SK-N-SH (cell line): Measurements from ENCODE around the gene GP1BA. TPM values are rescaled to one million over a fixed set of nuclear protein-coding genes. Genes with fewer than 3 reads are reported as not detected.

Source experiments
- CTCF ChIA-PET: fragments of 300-600, 350-600 bp; formaldehyde crosslinking; extraction: SDS; loops from one replicate; lab custom pipeline; 2021; lab: Yijun Ruan, JAX
- POLR2A ChIA-PET: fragments of 350-600 bp; sonication (Branson Sonifier 250); formaldehyde crosslinking; extraction: SDS; loops from one replicate; lab custom pipeline; 2020; ENCODE audit warnings: antibody characterized with exemption, inconsistent platforms; lab: Yijun Ruan, JAX
- DNase-seq: peaks from one replicate; pipeline ENCODE4 v3.0.0; 2012
- H2AFZ ChIP-seq: fragments of 200-600 bp; sonication (generic); 2 replicates; pipeline ENCODE4 v1.8.1; 2016; ENCODE audit warnings: antibody characterized with exemption, mild to moderate bottlenecking, low read depth
- H3F3A ChIP-seq: fragments of 200-600 bp; sonication (generic); replicated peaks from 2 replicates; pipeline ENCODE3; 2016; ENCODE audit warnings: antibody characterized with exemption, mild to moderate bottlenecking; ENCODE audit not compliant: insufficient read depth
- H3K27ac ChIP-seq, 2 experiments: fragments of 200-500 bp in 1 of 2; fragments of 200-600 bp in 1 of 2; sonication (Bioruptor generic) in 1 of 2; sonication (generic), shearing (Covaris generic) in 1 of 2; 2 replicates each; pipeline versions ENCODE4 v1.5.1 to v1.6.1; 2014 to 2016; ENCODE audit warnings: low read depth in 2 of 2, inconsistent platforms in 1 of 2, low read length in 1 of 2, mild to moderate bottlenecking in 1 of 2, mixed read lengths in 1 of 2
- H3K27me3 ChIP-seq: fragments of 200-600 bp; sonication (generic), shearing (Covaris generic); 2 replicates; pipeline ENCODE4 v1.6.1; 2016; ENCODE audit warnings: mixed run types; ENCODE audit not compliant: insufficient read depth
- H3K36me3 ChIP-seq, 2 experiments: fragments of 200-500 bp in 1 of 2; fragments of 200-600 bp in 1 of 2; sonication (Bioruptor generic) in 1 of 2; sonication (generic) in 1 of 2; replicated peaks in 1 of 2; 2 replicates each; pipeline versions ENCODE3 to v1.5.1; 2014 to 2016; ENCODE audit warnings: low read length in 1 of 2, mild to moderate bottlenecking in 1 of 2; ENCODE audit not compliant: insufficient read depth in 2 of 2, control insufficient read depth in 1 of 2
- H3K4me1 ChIP-seq, 2 experiments: fragments of 200-500 bp in 1 of 2; fragments of 200-600 bp in 1 of 2; sonication (Bioruptor generic) in 1 of 2; sonication (generic), shearing (Covaris generic) in 1 of 2; 2 replicates each; pipeline versions ENCODE4 v1.5.1 to v1.6.1; 2014 to 2016; ENCODE audit warnings: low read depth in 1 of 2, low read length in 1 of 2, mixed run types in 1 of 2; ENCODE audit not compliant: insufficient read depth in 2 of 2, control insufficient read depth in 1 of 2
- H3K4me2 ChIP-seq: fragments of 200-600 bp; sonication (generic), shearing (Covaris generic); 2 replicates; pipeline ENCODE4 v1.6.1; 2017; ENCODE audit warnings: mixed run types
- H3K4me3 ChIP-seq, 2 experiments: fragments of 200-500 bp in 1 of 2; fragments of 200-600 bp in 1 of 2; sonication (Bioruptor generic) in 1 of 2; sonication (generic), shearing (Covaris generic) in 1 of 2; 2 replicates each; pipeline versions ENCODE4 v1.5.1 to v1.8.1; 2014 to 2016; ENCODE audit warnings: low read depth in 2 of 2, inconsistent platforms in 1 of 2, low read length in 1 of 2, mild to moderate bottlenecking in 1 of 2, mixed read lengths in 1 of 2, moderate library complexity in 1 of 2
- H3K79me2 ChIP-seq: fragments of 200-600 bp; sonication (generic); 2 replicates; pipeline ENCODE4 v1.8.1; 2017; ENCODE audit warnings: mild to moderate bottlenecking; ENCODE audit not compliant: insufficient read depth
- H3K9ac ChIP-seq: fragments of 200-600 bp; sonication (generic); 2 replicates; pipeline ENCODE4 v1.6.1; 2017; ENCODE audit warnings: mixed run types
- H3K9me2 ChIP-seq: fragments of 200-600 bp; sonication (generic); 2 replicates; pipeline ENCODE4 v1.6.1; 2017; ENCODE audit warnings: mixed run types
- H3K9me3 ChIP-seq: fragments of 200-600 bp; sonication (generic); 2 replicates; pipeline ENCODE4 v1.6.1; 2017; ENCODE audit warnings: mixed run types, mild to moderate bottlenecking, moderate library complexity
- H4K20me1 ChIP-seq: fragments of 200-600 bp; sonication (generic); 2 replicates; pipeline ENCODE4 v1.6.1; 2017; ENCODE audit warnings: mild to moderate bottlenecking, mixed run types; ENCODE audit not compliant: insufficient read depth
- CHD2 ChIP-seq: fragments of 150-350 bp; IDR thresholded peaks from 2 replicates; pipeline ENCODE4 v1.6.1; 2018; ENCODE audit warnings: low read length; ENCODE audit not compliant: partially characterized antibody
- FOXM1 ChIP-seq: IDR thresholded peaks from 2 replicates; pipeline ENCODE4 v1.4.0; 2012; ENCODE audit warnings: low read depth, mild to moderate bottlenecking
- GATA2 ChIP-seq: sonication (generic); formaldehyde crosslinking; IDR thresholded peaks from 2 replicates; pipeline ENCODE4 v1.5.0; 2020; ENCODE audit warnings: mild to moderate bottlenecking, missing genetic modification reagents
- PBX3 ChIP-seq: IDR thresholded peaks from 2 replicates; pipeline ENCODE4; 2012
- REST ChIP-seq: IDR thresholded peaks from 2 replicates; pipeline ENCODE4 v1.6.1; 2012; ENCODE audit warnings: mild to moderate bottlenecking, low read depth, low read length, moderate library complexity
- RXRA ChIP-seq: IDR thresholded peaks from 2 replicates; pipeline ENCODE4 v1.4.0; 2012; ENCODE audit warnings: low read depth, mild to moderate bottlenecking, borderline replicate concordance
- SIN3A ChIP-seq: IDR thresholded peaks from 2 replicates; pipeline ENCODE4 v1.6.1; 2012; ENCODE audit warnings: low read depth, mild to moderate bottlenecking, low read length, moderate library complexity, borderline replicate concordance
- TAF1 ChIP-seq: IDR thresholded peaks from 2 replicates; pipeline ENCODE4 v1.6.1; 2012; ENCODE audit warnings: low read depth, mild to moderate bottlenecking, low read length, moderate library complexity, borderline replicate concordance
- TEAD4 ChIP-seq: IDR thresholded peaks from 2 replicates; pipeline ENCODE4 v1.4.0; 2012; ENCODE audit warnings: mild to moderate bottlenecking, borderline replicate concordance; ENCODE audit not compliant: insufficient read depth
- ZBTB33 ChIP-seq: IDR thresholded peaks from 2 replicates; pipeline ENCODE4 v1.4.0; 2012; ENCODE audit warnings: low read depth, borderline replicate concordance
- WGBS: methylation state at CpG from one replicate; pipeline ENCODE4 v1.1.6; 2017; ENCODE audit warnings: low lambda C conversion rate; 5-methylcytosine and 5-hydroxymethylcytosine counted together
- polyA plus RNA-seq, 3 experiments: library from polyadenylated mRNA; depleted of rRNA; stranded (reverse); fragments of >200 nt; gene quantifications; 2 replicates each; pipeline ENCODE4 v1.2.3, GENCODE V29; 2012
- TF ChIP-seq, protein P1 (sequence below): fragments of 200-600 bp; sonication (generic); IDR thresholded peaks from 2 replicates; pipeline ENCODE4 v1.6.1; 2017; ENCODE audit warnings: antibody characterized with exemption, mild to moderate bottlenecking, moderate library complexity

The GP1BA gene
- polyA plus RNA-seq, 1 of the 3 experiments (the other 2 are of a cell fraction), result not detected

DNA sequence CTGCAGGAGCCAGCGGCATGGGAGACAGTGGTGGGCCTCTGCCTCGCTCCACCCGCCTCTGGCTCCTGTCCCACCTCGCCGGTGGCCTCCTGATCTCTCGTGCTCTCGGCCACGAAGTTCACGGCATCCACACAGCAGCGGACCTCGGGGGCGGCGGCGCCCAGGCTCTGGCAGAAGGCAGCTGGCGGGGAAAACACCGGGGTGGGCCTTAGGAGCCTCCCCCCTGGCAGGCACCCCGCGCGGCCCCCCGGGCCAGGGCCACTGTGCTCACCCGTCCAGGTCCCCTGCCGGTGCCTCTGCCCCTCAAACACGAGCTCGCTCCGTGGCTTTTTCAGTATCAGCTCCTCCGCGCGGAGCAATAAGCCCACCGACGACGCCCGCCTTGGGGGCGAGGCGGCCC is 33.1 kb upstream of the GP1BA start (continued):
- TF ChIP-seq TEAD4 (no peak), SIN3A (no peak)
- TF ChIP-seq, all 33 proteins: peak for 0

- Histone ChIP-seq H3K4me1 (peaks cover 0 to 10% of the 10 kb centered on the region in 2 experiments; a peak in 1 of 4 replicates), H3K4me2 (no peak within 1 kb of the TSS), H3K27me3 (no peaks in the 10 kb centered on the region), H3F3A (no peaks in the 10 kb centered on the region), H3K9me2 (no peaks in the 10 kb centered on the region), H3K9ac (no peak within 1 kb of the TSS), H2AFZ (no peak within 1 kb of the TSS), H3K4me3 (no peak within 1 kb of the TSS), H3K36me3 (peaks cover 0 to 32% of the 10 kb centered on the region in 2 experiments), H3K79me2 (no peaks in the 10 kb centered on the region), H4K20me1 (no peaks in the 10 kb centered on the region), H3K27ac (no peak within 1 kb of the TSS), H3K9me3 (no peaks in the 10 kb centered on the region)
- TF ChIP-seq, protein P1, sequence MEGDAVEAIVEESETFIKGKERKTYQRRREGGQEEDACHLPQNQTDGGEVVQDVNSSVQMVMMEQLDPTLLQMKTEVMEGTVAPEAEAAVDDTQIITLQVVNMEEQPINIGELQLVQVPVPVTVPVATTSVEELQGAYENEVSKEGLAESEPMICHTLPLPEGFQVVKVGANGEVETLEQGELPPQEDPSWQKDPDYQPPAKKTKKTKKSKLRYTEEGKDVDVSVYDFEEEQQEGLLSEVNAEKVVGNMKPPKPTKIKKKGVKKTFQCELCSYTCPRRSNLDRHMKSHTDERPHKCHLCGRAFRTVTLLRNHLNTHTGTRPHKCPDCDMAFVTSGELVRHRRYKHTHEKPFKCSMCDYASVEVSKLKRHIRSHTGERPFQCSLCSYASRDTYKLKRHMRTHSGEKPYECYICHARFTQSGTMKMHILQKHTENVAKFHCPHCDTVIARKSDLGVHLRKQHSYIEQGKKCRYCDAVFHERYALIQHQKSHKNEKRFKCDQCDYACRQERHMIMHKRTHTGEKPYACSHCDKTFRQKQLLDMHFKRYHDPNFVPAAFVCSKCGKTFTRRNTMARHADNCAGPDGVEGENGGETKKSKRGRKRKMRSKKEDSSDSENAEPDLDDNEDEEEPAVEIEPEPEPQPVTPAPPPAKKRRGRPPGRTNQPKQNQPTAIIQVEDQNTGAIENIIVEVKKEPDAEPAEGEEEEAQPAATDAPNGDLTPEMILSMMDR, result no peak
- POLR2A ChIA-PET, result no interaction called here
- CTCF ChIA-PET, result interaction anchor here (1.0 to 6.5 kb wide), 6 partner anchors 10 to 111 kb away, joined by 3 to 47 read pairs (median 10); partner anchors contain the start of genes GLTPD2, RNF167, SLC25A11 and VMO1
- WGBS, result 98% methylated on average over 56 of the region's 60 CpGs
- DNase-seq, result no peak
These were observed 32.5 kb upstream of the GP1BA start, which contains the start of gene C17orf107 for GRCh38 chr17:4899341-4900230. C17orf107 (plus strand) TSS chr17:4899536; CDS start chr17:4899763, 227 bp downstream.

DNA sequence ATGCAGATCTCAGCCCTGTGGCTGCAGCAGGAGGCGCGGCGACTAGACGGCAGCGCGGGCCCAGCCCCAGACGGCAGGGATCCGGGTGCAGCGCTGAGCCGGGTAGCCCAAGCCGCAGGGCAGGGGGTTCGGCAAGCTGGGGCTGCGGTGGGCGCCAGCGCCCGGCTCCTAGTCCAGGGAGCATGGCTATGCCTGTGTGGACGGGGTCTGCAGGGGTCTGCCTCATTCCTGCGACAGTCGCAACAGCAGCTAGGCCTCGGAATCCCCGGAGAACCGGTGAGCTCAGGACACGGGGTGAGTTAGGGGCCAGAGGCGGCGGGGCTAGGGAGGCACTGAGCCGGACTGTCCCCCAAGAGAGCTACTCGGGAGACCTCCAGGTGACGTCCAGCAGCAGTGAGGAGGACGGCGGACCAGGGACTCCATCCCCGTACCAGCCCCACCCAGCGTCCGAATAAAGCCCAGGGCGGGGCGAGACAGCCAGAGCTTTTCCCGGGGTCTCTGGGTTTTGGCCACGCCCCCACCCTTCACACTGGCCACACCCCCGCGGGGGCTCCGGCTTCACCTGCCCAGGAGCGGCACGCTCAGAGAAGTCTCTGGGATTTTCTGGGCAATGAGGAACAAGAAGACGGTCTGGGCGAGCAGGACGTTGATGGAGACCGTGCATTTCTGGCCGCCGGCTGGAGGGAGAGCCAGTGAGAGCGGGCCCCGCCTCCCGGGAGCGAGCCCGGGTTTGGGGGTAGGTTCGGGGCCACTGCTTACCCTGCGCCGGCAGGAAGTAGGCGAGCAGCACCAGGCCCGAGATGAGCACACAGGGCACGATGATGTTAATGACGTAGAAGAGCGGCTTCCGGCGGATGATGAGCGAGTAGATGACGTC is 31.6 kb upstream of the GP1BA start:
- WGBS, result 94% methylated on average over 36 of the region's 65 CpGs
- Histone ChIP-seq H3K4me1 (peaks cover 0 to 10% of the 10 kb centered on the region in 2 experiments; a peak in 1 of 4 replicates), H3K4me3 (no peak overlapping the region), H3F3A (no peaks in the 10 kb centered on the region), H2AFZ (no peak overlapping the region), H3K9ac (no peak overlapping the region), H3K36me3 (peaks cover 0 to 25% of the 10 kb centered on the region in 2 experiments), H3K27ac (no peak overlapping the region), H3K4me2 (no peak overlapping the region), H3K9me2 (no peaks in the 10 kb centered on the region), H4K20me1 (no peaks in the 10 kb centered on the region), H3K9me3 (no peaks in the 10 kb centered on the region), H3K79me2 (no peaks in the 10 kb centered on the region), H3K27me3 (no peaks in the 10 kb centered on the region)
- ChIA-PET CTCF (interaction anchor here (1.1 to 6.5 kb wide), 5 partner anchors 9 to 112 kb away, joined by 3 to 47 read pairs (median 15); partner anchors contain the start of genes GLTPD2, RNF167, SLC25A11 and VMO1), POLR2A (no interaction called here)
- no peak for DNase-seq
- no peak for TF ChIP-seq CHD2
- TF ChIP-seq REST, result no peak
- TF ChIP-seq PBX3, result no peak
- TF ChIP-seq FOXM1, result no peak
- TF ChIP-seq ZBTB33, result no peak
- TF ChIP-seq TAF1, result no peak
- TF ChIP-seq GATA2, result no peak
- no peak for TF ChIP-seq RXRA
